H1 (cell line): Measurements from ENCODE around the gene MAGI1. TPM values are rescaled to one million over a fixed set of nuclear protein-coding genes. Genes with fewer than 3 reads are reported as not detected.

Source experiments
- CTCF ChIA-PET: fragments of 300-600 bp; sonication (Branson Sonifier 250); formaldehyde crosslinking; loops from one replicate; lab custom pipeline; 2021; ENCODE audit not compliant: partially characterized antibody; lab: Charles Lee
- POLR2A ChIA-PET: fragments of 300-600 bp; sonication (Branson Sonifier 250); formaldehyde crosslinking; loops from one replicate; lab custom pipeline; 2021; ENCODE audit warnings: inconsistent platforms; ENCODE audit not compliant: partially characterized antibody; lab: Charles Lee
- DNase-seq, 2 experiments: peaks; one replicate each; pipeline versions ENCODE4 v3.0.0 to v3.0.0-alpha.2; 2010 to 2022; ENCODE audit warnings: low spot score in 2 of 2, low read depth in 1 of 2, mixed read lengths in 1 of 2
- FAIRE-seq: peaks from 2 replicates; lab custom pipeline; 2011; peaks lifted over from hg19 to GRCh38; lab: Jason Lieb, UNC
- H2AFZ ChIP-seq: 2 replicates; pipeline ENCODE4 v1.8.1; 2012; ENCODE audit warnings: low read length, inconsistent platforms
- H2AK5ac ChIP-seq: 2 replicates; pipeline ENCODE4 v1.6.1; 2013; ENCODE audit warnings: low read depth, low read length
- H2BK120ac ChIP-seq: replicated peaks from 2 replicates; pipeline ENCODE3; 2013; ENCODE audit warnings: low read depth, low read length, inconsistent platforms
- H2BK12ac ChIP-seq: 2 replicates; pipeline ENCODE4 v1.6.1; 2013; ENCODE audit warnings: low read depth, low read length
- H2BK15ac ChIP-seq: 2 replicates; pipeline ENCODE4 v1.6.1; 2013; ENCODE audit warnings: low read length
- H2BK20ac ChIP-seq: 2 replicates; pipeline ENCODE4 v1.6.1; 2013; ENCODE audit warnings: low read length
- H2BK5ac ChIP-seq: 2 replicates; pipeline ENCODE4 v1.6.1; 2013; ENCODE audit warnings: low read depth, low read length
- H3K14ac ChIP-seq: 2 replicates; pipeline ENCODE4 v1.6.1; 2013; ENCODE audit warnings: inconsistent platforms; ENCODE audit not compliant: insufficient read length
- H3K18ac ChIP-seq: 2 replicates; pipeline ENCODE4 v1.6.1; 2013; ENCODE audit warnings: low read length; ENCODE audit errors: extremely low read depth
- H3K23ac ChIP-seq: 2 replicates; pipeline ENCODE4 v1.6.1; 2013; ENCODE audit warnings: inconsistent platforms; ENCODE audit not compliant: insufficient read length
- H3K23me2 ChIP-seq: 2 replicates; pipeline ENCODE4 v1.6.1; 2013; ENCODE audit warnings: low read depth, low read length
- H3K27ac ChIP-seq: 2 replicates; pipeline ENCODE4 v1.6.1; 2011; ENCODE audit warnings: low read depth, low read length, inconsistent platforms
- H3K27me3 ChIP-seq, 4 experiments: replicated peaks in 1 of 4; 1 replicate in 1 of 4; 2 replicates in 3 of 4; pipeline versions ENCODE4 v1.6.1 to v1.8.1; 2011 to 2013; ENCODE audit warnings: low read length in 3 of 4, mild to moderate bottlenecking in 3 of 4, inconsistent platforms in 2 of 4, mixed read lengths in 2 of 4, moderate library complexity in 1 of 4; ENCODE audit not compliant: control insufficient read depth in 3 of 4, insufficient read depth in 3 of 4; ENCODE audit errors: extremely low read depth in 1 of 4
- H3K36me3 ChIP-seq, 4 experiments: 2 replicates each; pipeline versions ENCODE4 v1.6.1 to v1.8.1; 2011 to 2013; ENCODE audit warnings: mild to moderate bottlenecking in 4 of 4, low read length in 3 of 4, moderate library complexity in 2 of 4, control low read depth in 1 of 4, inconsistent platforms in 1 of 4; ENCODE audit not compliant: insufficient read depth in 4 of 4, control insufficient read depth in 2 of 4
- H3K4ac ChIP-seq: replicated peaks from 2 replicates; pipeline ENCODE3; 2013; ENCODE audit warnings: low read length, low read depth, mixed read lengths, inconsistent platforms; ENCODE audit not compliant: insufficient read length
- H3K4me1 ChIP-seq, 4 experiments: replicated peaks in 1 of 4; 1 replicate in 1 of 4; 2 replicates in 3 of 4; pipeline versions ENCODE4 v1.6.1 to v1.8.1; 2011 to 2013; ENCODE audit warnings: low read length in 3 of 4, inconsistent platforms in 2 of 4, mixed read lengths in 1 of 4; ENCODE audit not compliant: insufficient read depth in 4 of 4, control insufficient read depth in 3 of 4
- H3K4me2 ChIP-seq, 2 experiments: 2 replicates each; pipeline versions ENCODE4 v1.6.1 to v1.8.1; 2011 to 2013; ENCODE audit warnings: low read depth in 2 of 2, low read length in 2 of 2, control low read depth in 1 of 2, inconsistent platforms in 1 of 2, mild to moderate bottlenecking in 1 of 2; ENCODE audit not compliant: insufficient read depth in 1 of 2
- H3K4me3 ChIP-seq, 4 experiments: fragments of 200-600, 300-600 bp in 1 of 4; sonication (generic), shearing (Covaris generic), sonication (Bioruptor Twin) in 1 of 4; 2 replicates each; pipeline versions ENCODE4 v1.5.1 to v1.8.1; 2011 to 2016; ENCODE audit warnings: low read length in 4 of 4, low read depth in 3 of 4, control low read depth in 2 of 4, inconsistent platforms in 2 of 4, mild to moderate bottlenecking in 2 of 4, mixed read lengths in 1 of 4, moderate library complexity in 1 of 4; ENCODE audit not compliant: insufficient read depth in 2 of 4; ENCODE audit errors: extremely low read depth in 1 of 4
- H3K56ac ChIP-seq: replicated peaks from 2 replicates; pipeline ENCODE3; 2013; ENCODE audit warnings: low read depth, mild to moderate bottlenecking, mixed read lengths, low read length, inconsistent platforms; ENCODE audit not compliant: insufficient read length
- H3K79me1 ChIP-seq: 2 replicates; pipeline ENCODE4 v1.6.1; 2013; ENCODE audit warnings: low read depth, low read length, control low read depth
- H3K79me2 ChIP-seq, 2 experiments: 2 replicates each; pipeline versions ENCODE4 v1.6.1 to v1.8.1; 2012 to 2013; ENCODE audit warnings: low read length in 2 of 2, mild to moderate bottlenecking in 2 of 2, inconsistent platforms in 1 of 2; ENCODE audit not compliant: insufficient read depth in 2 of 2, control insufficient read depth in 1 of 2
- H3K9ac ChIP-seq, 4 experiments: replicated peaks in 1 of 4; 1 replicate in 1 of 4; 2 replicates in 3 of 4; pipeline versions ENCODE4 v1.6.1 to v1.8.1; 2011 to 2013; ENCODE audit warnings: low read depth in 3 of 4, low read length in 3 of 4, control low read depth in 2 of 4, mild to moderate bottlenecking in 2 of 4, moderate library complexity in 2 of 4, inconsistent platforms in 1 of 4; ENCODE audit errors: extremely low read depth in 1 of 4
- H3K9me3 ChIP-seq, 2 experiments: 2 replicates each; pipeline versions ENCODE4 v1.6.1 to v1.8.1; 2012 to 2013; ENCODE audit warnings: mild to moderate bottlenecking in 2 of 2, moderate library complexity in 2 of 2, control low read depth in 1 of 2, inconsistent platforms in 1 of 2, low read depth in 1 of 2, low read length in 1 of 2, mixed read lengths in 1 of 2; ENCODE audit not compliant: insufficient read depth in 2 of 2
- H4K20me1 ChIP-seq, 2 experiments: replicated peaks in 1 of 2; 2 replicates each; pipeline versions ENCODE3 to v1.8.1; 2011 to 2013; ENCODE audit warnings: inconsistent platforms in 2 of 2, low read length in 2 of 2, mild to moderate bottlenecking in 1 of 2; ENCODE audit not compliant: insufficient read depth in 2 of 2, control insufficient read depth in 1 of 2
- H4K5ac ChIP-seq: 2 replicates; pipeline ENCODE4 v1.6.1; 2013; ENCODE audit warnings: low read length, low read depth, mixed read lengths, inconsistent platforms; ENCODE audit not compliant: insufficient read length
- H4K8ac ChIP-seq: 2 replicates; pipeline ENCODE4 v1.8.0; 2013; ENCODE audit warnings: mild to moderate bottlenecking, moderate library complexity, low read length, inconsistent platforms; ENCODE audit not compliant: insufficient read depth; ENCODE audit errors: extremely low read depth
- H4K91ac ChIP-seq: replicated peaks from 2 replicates; pipeline ENCODE3; 2013; ENCODE audit warnings: low read length, mixed read lengths, inconsistent platforms; ENCODE audit not compliant: insufficient read length
- BRCA1 ChIP-seq: IDR thresholded peaks from 2 replicates; pipeline ENCODE4 v1.6.1; 2012; ENCODE audit warnings: low read depth, low read length, improper control_type of control experiment
- CBX5 ChIP-seq: fragments of 300-800, 300-1000 bp; sonication (generic); IDR thresholded peaks from 2 replicates; pipeline ENCODE4 v1.7.1; 2016; ENCODE audit warnings: antibody characterized with exemption, low read length, low read depth
- CEBPB ChIP-seq: IDR thresholded peaks from 2 replicates; pipeline ENCODE4 v1.6.1; 2012; ENCODE audit warnings: low read depth, low read length
- EZH2 ChIP-seq: fragments of 200-600 bp; sonication (generic); IDR thresholded peaks from 2 replicates; pipeline ENCODE4 v1.7.1; 2012; ENCODE audit warnings: low read depth, mild to moderate bottlenecking, moderate library complexity, low read length, inconsistent platforms; ENCODE audit not compliant: severe bottlenecking
- JUN ChIP-seq: IDR thresholded peaks from 2 replicates; pipeline ENCODE4 v1.6.1; 2011; ENCODE audit warnings: low read depth, mild to moderate bottlenecking, improper control_type of control experiment, low read length
- PHF8 ChIP-seq: fragments of 200-600 bp; sonication (generic); conservative IDR thresholded peaks from 2 replicates; pipeline ENCODE4 v1.7.1; 2012; ENCODE audit warnings: low read depth, mild to moderate bottlenecking, inconsistent platforms, low read length, moderate library complexity
- POU5F1 ChIP-seq: IDR thresholded peaks from 2 replicates; pipeline ENCODE4 v1.6.1; 2011; ENCODE audit warnings: low read depth, mild to moderate bottlenecking, low read length, moderate library complexity
- SIX5 ChIP-seq: IDR thresholded peaks from 2 replicates; pipeline ENCODE4 v1.6.1; 2011; ENCODE audit warnings: mild to moderate bottlenecking, low read depth, low read length
- SP1 ChIP-seq: IDR thresholded peaks from 2 replicates; pipeline ENCODE4 v1.6.1; 2011; ENCODE audit warnings: low read depth, low read length
- TCF12 ChIP-seq: IDR thresholded peaks from 2 replicates; pipeline ENCODE4 v1.6.1; 2011; ENCODE audit warnings: low read depth, mild to moderate bottlenecking, low read length
- WGBS, 2 experiments: shearing (Covaris generic) in 1 of 2; methylation state at CpG; one replicate each; pipeline versions ENCODE4 v1.1.6 to v1.1.7; 2013 to 2015; ENCODE audit warnings: low lambda C conversion rate in 2 of 2, mixed read lengths in 2 of 2, inconsistent platforms in 1 of 2, low coverage in 1 of 2, missing lambda C conversion rate in 1 of 2; ENCODE audit not compliant: insufficient replicate concordance in 2 of 2, insufficient coverage in 1 of 2, insufficient read length in 1 of 2; ENCODE audit errors: extremely low coverage in 1 of 2, missing lambda C conversion rate in 1 of 2; 5-methylcytosine and 5-hydroxymethylcytosine counted together
- polyA plus RNA-seq, 7 experiments: library from polyadenylated mRNA; depleted of rRNA in 3 of 7; stranded (reverse) in 5 of 7; unstranded in 2 of 7; fragments of >200 nt in 5 of 7; fragments of 200-250 nt in 2 of 7; gene quantifications; 1 replicate in 5 of 7; 2 replicates in 1 of 7; 4 replicates in 1 of 7; pipeline versions ENCODE4 v1.2.1 to v1.2.3, GENCODE V29; 2011 to 2013; ENCODE audit warnings: missing spikeins in 2 of 7, mixed read lengths in 2 of 7
- total RNA-seq: library from RNA; stranded (reverse); fragmentation: NEBNext Ultra II Directional; extraction: Animal tissue kit (Norgen Biotek cat#: 25700); gene quantifications from 2 replicates; pipeline ENCODE4 v1.2.1, GENCODE V29; 2021
- TF ChIP-seq, protein P1 (sequence below): IDR thresholded peaks from 2 replicates; pipeline ENCODE4 v1.6.1; 2012; ENCODE audit warnings: low read length, inconsistent platforms

Gene MAGI1
- total and polyA plus RNA-seq, 2 of the 8 experiments (the other 6 are each of a cell fraction or from before 2014, with no cell fraction given): 19.8 to 78.0 TPM

DNA sequence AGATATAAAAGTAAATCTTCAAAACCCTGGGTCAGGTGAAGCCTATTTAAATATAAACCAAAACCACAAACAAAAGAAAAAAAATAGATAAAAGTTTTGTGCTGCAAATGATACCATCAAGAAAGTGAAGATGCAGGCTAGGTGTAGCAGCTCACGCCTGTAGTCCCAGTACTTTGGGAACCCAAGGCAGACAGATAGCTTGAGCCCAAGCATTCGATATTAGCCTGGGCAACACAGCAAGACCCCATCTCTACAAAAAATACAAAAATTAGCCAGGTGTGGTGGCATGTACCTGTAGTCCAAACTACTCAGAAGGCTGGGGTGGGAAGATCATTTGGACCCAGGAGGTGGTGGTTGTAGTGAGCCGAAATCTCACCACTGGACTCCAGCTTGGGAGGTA lies 164.8 kb downstream of the MAGI1 start:
- no peak overlapping the region for H3K56ac ChIP-seq
- DNase-seq (no peak), FAIRE-seq (no peak)
- no peak overlapping the region for H3K4me2 ChIP-seq
- no peak overlapping the region for H2AK5ac ChIP-seq
- peaks cover 0 to 6% (median 2%) of the 10 kb centered on the region in 4 experiments; a peak in 4 of 7 replicates for H3K4me1 ChIP-seq
- WGBS, 2 experiments: 88% methylated on average over 3 of the region's 3 CpGs; no CpG with 5 or more reads in 1 of the 2 experiments
- H4K91ac ChIP-seq: no peak overlapping the region
- no peak overlapping the region for H3K14ac ChIP-seq
- no peak overlapping the region for H2AFZ ChIP-seq
- H3K4me3 ChIP-seq: no peak overlapping the region
- no peak overlapping the region for H2BK20ac ChIP-seq
- H3K79me2 ChIP-seq: peaks cover 0 to 33% of the 10 kb centered on the region in 2 experiments; a peak in 2 of 4 replicates
- no peak overlapping the region; the same call in 1 of the 2 replicates for H4K8ac ChIP-seq
- no peaks in the 10 kb centered on the region for H3K27me3 ChIP-seq
- ChIA-PET POLR2A (no interaction called here), CTCF (no interaction called here)
- no peaks in the 10 kb centered on the region for H3K9me3 ChIP-seq
- no peak overlapping the region for H3K4ac ChIP-seq
- no peak overlapping the region for H2BK120ac ChIP-seq
- no peak overlapping the region for H3K9ac ChIP-seq
- no peaks in the 10 kb centered on the region for H3K36me3 ChIP-seq
- no peak overlapping the region for H2BK15ac ChIP-seq
- peaks cover 0 to 7% of the 10 kb centered on the region in 2 experiments for H4K20me1 ChIP-seq
- H3K23ac ChIP-seq: no peak overlapping the region
- H2BK5ac ChIP-seq: no peak overlapping the region
- H3K27ac ChIP-seq: no peak overlapping the region
- no peaks in the 10 kb centered on the region; the same call in 1 of the 2 replicates for H3K23me2 ChIP-seq
- no peak overlapping the region for H4K5ac ChIP-seq
- H2BK12ac ChIP-seq: no peak overlapping the region
- TF ChIP-seq EZH2 (no peak), JUN (no peak), SP1 (no peak), BRCA1 (no peak), POU5F1 (no peak), CEBPB (no peak), TCF12 (no peak), SIX5 (no peak), PHF8 (no peak), CBX5 (no peak)
- TF ChIP-seq, protein P1, sequence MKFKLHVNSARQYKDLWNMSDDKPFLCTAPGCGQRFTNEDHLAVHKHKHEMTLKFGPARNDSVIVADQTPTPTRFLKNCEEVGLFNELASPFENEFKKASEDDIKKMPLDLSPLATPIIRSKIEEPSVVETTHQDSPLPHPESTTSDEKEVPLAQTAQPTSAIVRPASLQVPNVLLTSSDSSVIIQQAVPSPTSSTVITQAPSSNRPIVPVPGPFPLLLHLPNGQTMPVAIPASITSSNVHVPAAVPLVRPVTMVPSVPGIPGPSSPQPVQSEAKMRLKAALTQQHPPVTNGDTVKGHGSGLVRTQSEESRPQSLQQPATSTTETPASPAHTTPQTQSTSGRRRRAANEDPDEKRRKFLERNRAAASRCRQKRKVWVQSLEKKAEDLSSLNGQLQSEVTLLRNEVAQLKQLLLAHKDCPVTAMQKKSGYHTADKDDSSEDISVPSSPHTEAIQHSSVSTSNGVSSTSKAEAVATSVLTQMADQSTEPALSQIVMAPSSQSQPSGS: no peak
- no peak overlapping the region for H3K18ac ChIP-seq
- no peaks in the 10 kb centered on the region; the same call in 1 of the 2 replicates for H3K79me1 ChIP-seq
